GM19239 (cell line): ENCODE results near the gene RSPH10B.
"Not testable (repeated sequence)": the region's sequence is repeated elsewhere in the genome, so short reads cannot be mapped to it uniquely, and the experiment has no call there.

Experiments used
- DNase-seq: peaks from one replicate; pipeline ENCODE4 v3.0.0; 2011; ENCODE audit warnings: low spot score; ENCODE audit not compliant: insufficient read length
- FAIRE-seq: peaks from 2 replicates; lab custom pipeline; 2011; peaks lifted over from hg19 to GRCh38; lab: Jason Lieb, UNC

The RSPH10B gene

GRCh38 chr7:5970347-5970911 lies at the start of gene RSPH10B:
Gene RSPH10B (minus strand): TSS chr7:5970689. CDS start chr7:5967116, 3,573 bp downstream.
- DNase-seq, FAIRE-seq: not testable (repeated sequence)

- FAIRE-seq (no peak), DNase-seq (no peak)
Observed at GRCh38 chr7:6016653-6016966, 46.1 kb upstream of the RSPH10B start.

- FAIRE-seq (no peak), DNase-seq (no peak)
Observed at GRCh38 chr7:6015917-6016652, 45.6 kb upstream of the RSPH10B start.

GRCh38 chr7:6012355-6013104 lies 42.0 kb upstream of the RSPH10B start:
- FAIRE-seq (no peak), DNase-seq (no peak)

GRCh38 chr7:6011541-6011940 lies 41.1 kb upstream of the RSPH10B start:
- no peak for FAIRE-seq

GRCh38 chr7:6010370-6010769 lies 39.9 kb upstream of the RSPH10B start:
- not testable (repeated sequence) for DNase-seq, FAIRE-seq

More at GRCh38 chr7:6011541-6011940, 41.1 kb upstream of the RSPH10B start:
- no peak for DNase-seq

- FAIRE-seq (peak; percentile 91), DNase-seq (peak; percentile 83)
Observed at GRCh38 chr7:6008668-6009611, 38.5 kb upstream of the RSPH10B start, which contains the start of the genes AIMP2 and PMS2. Gene AIMP2 (plus strand): TSS chr7:6009272. CDS start chr7:6009364, 92 bp downstream. Gene PMS2 (minus strand): TSS chr7:6009049. CDS start chr7:6009019, 30 bp downstream.

- not testable (repeated sequence) for FAIRE-seq, DNase-seq
Observed at GRCh38 chr7:6007835-6008590, 37.5 kb upstream of the RSPH10B start.

- DNase-seq = no peak
- no peak for FAIRE-seq
Observed at GRCh38 chr7:6007386-6007785, 36.9 kb upstream of the RSPH10B start.

- FAIRE-seq (peak; percentile 44), DNase-seq (no peak)
Observed at GRCh38 chr7:5997210-5997808, 26.8 kb upstream of the RSPH10B start.

- not testable (repeated sequence) for FAIRE-seq
Observed at GRCh38 chr7:5987061-5987460, 16.6 kb upstream of the RSPH10B start.

GRCh38 chr7:5979680-5980314 lies 9.3 kb upstream of the RSPH10B start:
- DNase-seq, FAIRE-seq: not testable (repeated sequence)

More at GRCh38 chr7:5987061-5987460, 16.6 kb upstream of the RSPH10B start:
- DNase-seq = not testable (repeated sequence)

GRCh38 chr7:5973580-5973979 lies 3.1 kb upstream of the RSPH10B start:
- DNase-seq, FAIRE-seq: not testable (repeated sequence)

- not testable (repeated sequence) for FAIRE-seq, DNase-seq
Observed at GRCh38 chr7:5963810-5964209, 6.7 kb downstream of the RSPH10B start.

- DNase-seq = not testable (repeated sequence)
Observed at GRCh38 chr7:5963205-5963604, 7.3 kb downstream of the RSPH10B start.

GRCh38 chr7:5934945-5935450 lies 35.5 kb downstream of the RSPH10B start:
- FAIRE-seq, DNase-seq: not testable (repeated sequence)

More at GRCh38 chr7:5963205-5963604, 7.3 kb downstream of the RSPH10B start:
- FAIRE-seq = not testable (repeated sequence)

GRCh38 chr7:5931905-5932644 lies 38.4 kb downstream of the RSPH10B start:
- not testable (repeated sequence) for FAIRE-seq, DNase-seq
